GM18511 (cell line): ENCODE results near the gene AP1G2.

Experiments used
- ATAC-seq: cut with Tn5 transposase; IDR thresholded peaks from one replicate; pipeline ENCODE4 v1.9.1; 2021; ENCODE audit warnings: mild to moderate bottlenecking, moderate library complexity; ENCODE audit not compliant: unreplicated experiment

The AP1G2 gene

GRCh38 chr14:23521785-23522640 is 45.6 kb downstream of the AP1G2 start:
- no peak for ATAC-seq

GRCh38 chr14:23520899-23521533 is 46.6 kb downstream of the AP1G2 start:
- no peak for ATAC-seq

GRCh38 chr14:23518709-23519108 is 48.9 kb downstream of the AP1G2 start:
- ATAC-seq = no peak

- ATAC-seq = no peak
Observed at GRCh38 chr14:23517650-23518326, 49.8 kb downstream of the AP1G2 start.

GRCh38 chr14:23514644-23514957 is 53.0 kb downstream of the AP1G2 start:
- ATAC-seq = no peak

- no peak for ATAC-seq
Observed at GRCh38 chr14:23513818-23514643, 53.6 kb downstream of the AP1G2 start.

GRCh38 chr14:23513005-23513817 is 54.4 kb downstream of the AP1G2 start:
- no peak for ATAC-seq

- ATAC-seq = no peak
Observed at GRCh38 chr14:23512156-23512555, 55.4 kb downstream of the AP1G2 start.
